ENCODE measurements around the gene PORCN. TPM values are rescaled to one million over a fixed set of nuclear protein-coding genes. Genes with fewer than 3 reads are reported as not detected.
"Not testable (repeated sequence)": the region's sequence is repeated elsewhere in the genome, so short reads cannot be mapped to it uniquely, and the experiment has no call there.

The PORCN gene
- total RNA-seq, 1 experiment from 2014 or later = 11.2 TPM

DNA sequence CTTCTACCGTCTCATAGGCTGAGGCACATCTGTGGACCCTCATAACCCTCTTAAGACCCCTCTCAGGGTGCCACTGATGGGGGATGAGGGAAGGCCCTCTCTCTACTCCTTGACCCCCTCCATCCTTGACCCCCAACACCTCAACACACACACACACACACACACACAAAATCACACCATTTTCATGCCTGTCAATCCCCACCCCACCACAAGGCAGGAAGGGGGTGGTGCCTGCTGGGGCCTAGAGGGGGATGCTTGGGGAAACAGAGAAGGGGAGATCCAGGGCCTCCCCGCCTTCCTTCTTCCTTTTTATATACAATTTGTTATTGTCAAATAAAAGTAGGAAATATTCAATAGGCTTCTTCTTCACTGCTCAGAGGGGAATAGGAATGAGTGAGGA lies 11.7 kb downstream of the PORCN start:
- no peaks in the 10 kb centered on the region for H3K36me3 ChIP-seq
- no peak overlapping the region for H3K4me3 ChIP-seq
- no peaks in the 10 kb centered on the region for H3K27me3 ChIP-seq
- no peak for DNase-seq
- no peaks in the 10 kb centered on the region for H3K9me3 ChIP-seq

DNA sequence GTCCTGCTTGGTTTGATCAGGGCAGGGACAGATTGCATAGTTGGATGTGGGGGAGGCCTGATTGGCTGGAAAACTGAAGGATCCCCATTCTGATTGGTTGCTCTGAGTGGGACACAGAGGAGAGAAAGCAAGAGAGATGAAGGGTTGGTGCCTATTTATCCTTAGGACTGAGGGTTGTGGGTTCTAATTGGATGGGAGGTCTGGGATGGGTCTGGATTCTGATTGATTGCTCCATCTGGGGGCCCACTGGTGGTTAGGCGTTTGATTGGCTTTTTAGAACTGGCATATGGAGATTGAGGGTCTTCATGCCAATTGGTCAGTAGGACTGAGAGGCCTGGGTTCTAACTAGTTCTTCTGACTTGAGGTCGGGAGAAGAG lies 12.2 kb downstream of the PORCN start:
- no peaks in the 10 kb centered on the region for H3K9me3 ChIP-seq
- no peak for DNase-seq
- H3K4me3 ChIP-seq = peak overlapping the region; percentile 60
- H3K27me3 ChIP-seq = no peaks in the 10 kb centered on the region
- no peaks in the 10 kb centered on the region for H3K36me3 ChIP-seq

DNA sequence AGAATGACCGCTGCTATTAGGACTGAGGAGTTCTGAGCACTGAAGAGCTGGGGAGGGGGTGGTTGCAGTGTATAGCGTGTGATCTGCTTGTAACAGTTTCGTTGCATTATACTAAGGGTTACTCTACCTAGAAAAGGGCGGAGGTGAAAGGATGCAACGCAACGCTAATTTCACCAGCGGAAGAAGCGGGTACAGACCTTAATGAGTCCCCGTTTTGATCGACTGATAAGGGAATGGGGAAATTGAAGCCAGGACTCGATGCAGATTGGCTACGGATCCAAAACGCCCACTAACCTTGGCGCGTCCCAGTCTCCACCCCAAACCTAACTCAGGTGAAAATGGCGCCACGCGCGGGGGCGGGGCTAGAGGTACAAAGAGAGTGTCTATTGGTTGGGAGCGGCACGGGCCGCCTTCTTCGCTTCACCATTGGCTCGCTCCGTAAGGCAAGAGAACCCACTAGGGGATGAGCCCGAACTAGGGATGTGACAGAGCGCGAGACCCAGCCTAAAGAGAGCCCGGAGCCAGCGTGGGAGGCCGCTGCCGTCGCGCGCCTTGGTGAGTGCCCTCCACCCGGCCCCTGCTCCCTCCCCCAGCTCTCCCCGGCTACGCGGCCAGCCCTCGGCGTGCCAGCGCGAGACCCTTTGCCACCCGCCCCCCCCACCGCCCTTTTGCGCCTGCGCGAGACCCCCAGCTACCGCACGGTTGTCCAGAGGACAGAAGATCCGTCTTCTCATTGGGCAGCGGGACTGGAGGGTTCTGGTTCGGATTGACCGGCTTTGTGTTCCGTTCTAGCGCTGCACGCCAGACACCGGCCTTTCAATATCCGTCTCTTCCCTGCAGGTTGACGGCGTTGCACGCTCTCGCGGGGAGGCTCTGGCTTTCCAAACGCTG lies 12.8 kb downstream of the PORCN start, which contains the start of gene EBP:
EBP (plus strand) TSS at position 456 of the 891 bp plus-strand sequence. CDS start 1,964 bp downstream, outside the sequence.
- Histone ChIP-seq H3K4me3 (peak within 1 kb of the TSS; percentile 60), H3K36me3 (0 out of 2 replicates have a peak, but pooled peaks cover under 1% of the 10 kb centered on the region), H3K9me3 (no peaks in the 10 kb centered on the region), H3K27me3 (no peaks in the 10 kb centered on the region)
- peak; percentile 87 for DNase-seq

DNA sequence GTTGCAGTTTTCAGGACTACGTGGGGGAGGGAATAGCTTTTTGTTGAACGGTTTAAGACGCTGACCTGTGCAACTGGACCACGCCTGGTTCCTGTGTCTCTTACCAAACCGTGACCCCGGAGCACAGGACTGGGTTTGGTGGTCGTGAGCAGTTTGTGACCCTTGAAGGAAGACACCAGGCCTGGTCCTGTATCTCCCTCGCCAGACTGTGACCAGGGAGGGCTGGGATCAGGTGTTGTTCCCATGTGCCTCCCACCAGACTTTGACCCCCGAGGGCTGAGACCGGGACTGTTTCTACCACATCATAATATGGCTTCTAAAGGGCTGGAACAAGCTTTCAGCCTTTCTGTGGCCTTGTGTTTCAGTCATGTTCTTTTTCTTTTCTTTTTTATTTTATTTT lies 13.5 kb downstream of the PORCN start:
- H3K4me3 ChIP-seq = peak overlapping the region; percentile 60
- H3K9me3 ChIP-seq = no peaks in the 10 kb centered on the region
- H3K36me3 ChIP-seq = 0 out of 2 replicates have a peak, but pooled peaks cover 2% of the 10 kb centered on the region
- DNase-seq = no peak
- no peaks in the 10 kb centered on the region for H3K27me3 ChIP-seq

DNA sequence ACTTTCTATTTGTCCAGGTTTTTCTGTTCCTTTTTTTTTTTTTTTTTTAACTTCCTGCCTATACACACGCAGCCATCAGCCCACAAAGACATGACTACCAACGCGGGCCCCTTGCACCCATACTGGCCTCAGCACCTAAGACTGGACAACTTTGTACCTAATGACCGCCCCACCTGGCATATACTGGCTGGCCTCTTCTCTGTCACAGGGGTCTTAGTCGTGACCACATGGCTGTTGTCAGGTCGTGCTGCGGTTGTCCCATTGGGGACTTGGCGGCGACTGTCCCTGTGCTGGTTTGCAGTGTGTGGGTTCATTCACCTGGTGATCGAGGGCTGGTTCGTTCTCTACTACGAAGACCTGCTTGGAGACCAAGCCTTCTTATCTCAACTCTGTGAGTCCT lies 14.9 kb downstream of the PORCN start:
- no peaks in the 10 kb centered on the region for H3K9me3 ChIP-seq
- no peak for DNase-seq
- H3K27me3 ChIP-seq = no peaks in the 10 kb centered on the region
- 0 out of 2 replicates have a peak, but pooled peaks cover 2% of the 10 kb centered on the region for H3K36me3 ChIP-seq
- H3K4me3 ChIP-seq = no peak overlapping the region

DNA sequence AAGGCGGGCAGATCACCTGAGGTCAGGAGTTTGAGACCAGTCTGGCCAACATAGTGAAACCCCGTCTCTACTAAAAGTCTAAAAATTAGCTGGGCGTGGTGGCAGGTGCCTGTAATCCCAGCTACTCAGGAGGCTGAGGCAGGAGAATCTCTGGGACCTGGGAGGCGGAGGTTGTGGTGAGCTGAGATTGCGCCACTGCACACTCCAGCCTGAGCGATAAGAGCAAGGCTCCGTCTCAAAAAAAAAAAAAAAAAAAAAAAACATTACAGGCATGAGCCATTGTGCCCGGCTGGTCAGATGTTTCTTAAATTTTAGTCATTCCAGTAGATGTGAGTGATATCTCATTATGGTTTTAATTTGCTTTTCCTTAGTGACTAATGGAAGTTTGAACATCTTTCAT lies 17.1 kb downstream of the PORCN start:
- not testable (repeated sequence) for H3K36me3 ChIP-seq, DNase-seq, H3K27me3 ChIP-seq

DNA sequence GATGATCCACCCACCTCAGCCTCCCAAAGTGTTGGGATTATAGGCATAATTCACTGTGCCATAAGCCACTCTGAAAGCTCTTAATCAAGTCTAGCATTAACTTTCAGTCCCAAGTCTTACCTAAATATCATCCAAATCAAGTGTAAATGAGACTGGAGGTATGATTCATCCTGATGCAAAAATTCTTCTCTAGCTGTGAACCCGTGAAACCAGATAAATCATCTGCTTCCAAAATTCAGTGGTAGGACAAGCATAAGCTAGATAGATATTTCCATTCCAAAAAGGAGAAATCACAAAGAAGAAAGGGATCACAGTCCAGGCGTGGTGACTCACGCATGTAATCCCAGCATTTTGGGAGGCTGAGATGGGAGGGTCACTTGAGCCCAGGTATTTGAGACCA lies 21.9 kb downstream of the PORCN start:
- Histone ChIP-seq H3K27me3 (no peaks in the 10 kb centered on the region), H3K4me3 (no peak overlapping the region)
- DNase-seq = no peak

More for the DNA sequence above, 17.1 kb downstream of the PORCN start:
- H3K9me3 ChIP-seq, H3K4me3 ChIP-seq: not testable (repeated sequence)

DNA sequence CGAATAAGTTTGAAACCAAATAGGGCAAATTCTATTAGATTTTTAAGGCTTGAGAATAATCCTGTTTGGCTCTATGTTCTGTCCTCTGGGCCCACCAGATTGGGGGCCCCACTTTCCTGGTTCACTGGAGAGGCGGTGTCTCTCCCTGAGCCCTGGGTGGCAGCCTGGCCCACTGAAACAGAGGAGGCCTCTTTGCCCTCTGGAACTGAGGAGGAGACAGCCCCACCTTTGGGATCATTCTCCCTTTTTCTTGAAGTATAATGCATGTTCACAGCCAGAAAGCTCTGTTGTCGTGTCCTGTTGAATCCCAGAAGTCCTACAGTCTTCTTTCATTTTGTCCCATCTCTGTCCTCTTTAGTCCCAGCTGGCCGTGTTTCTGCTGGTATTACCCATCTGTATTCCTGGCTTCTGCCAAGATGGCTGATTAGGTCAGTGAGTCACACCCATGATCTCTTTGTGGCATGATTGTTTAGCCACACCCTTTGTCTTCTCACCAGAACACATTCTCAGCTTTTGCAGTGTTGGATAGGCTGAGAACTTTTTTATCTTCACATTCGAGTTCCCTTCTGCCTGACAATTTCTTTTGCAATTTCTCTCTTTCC lies 22.7 kb downstream of the PORCN start:
- no peaks in the 10 kb centered on the region for H3K9me3 ChIP-seq
- peak; percentile 71 for DNase-seq
- H3K4me3 ChIP-seq = no peak overlapping the region
- H3K27me3 ChIP-seq = no peaks in the 10 kb centered on the region
- 0 out of 2 replicates have a peak, but pooled peaks cover 2% of the 10 kb centered on the region for H3K36me3 ChIP-seq

More for the DNA sequence above, 21.9 kb downstream of the PORCN start:
- H3K9me3 ChIP-seq = no peaks in the 10 kb centered on the region
- H3K36me3 ChIP-seq = 0 out of 2 replicates have a peak, but pooled peaks cover 2% of the 10 kb centered on the region

DNA sequence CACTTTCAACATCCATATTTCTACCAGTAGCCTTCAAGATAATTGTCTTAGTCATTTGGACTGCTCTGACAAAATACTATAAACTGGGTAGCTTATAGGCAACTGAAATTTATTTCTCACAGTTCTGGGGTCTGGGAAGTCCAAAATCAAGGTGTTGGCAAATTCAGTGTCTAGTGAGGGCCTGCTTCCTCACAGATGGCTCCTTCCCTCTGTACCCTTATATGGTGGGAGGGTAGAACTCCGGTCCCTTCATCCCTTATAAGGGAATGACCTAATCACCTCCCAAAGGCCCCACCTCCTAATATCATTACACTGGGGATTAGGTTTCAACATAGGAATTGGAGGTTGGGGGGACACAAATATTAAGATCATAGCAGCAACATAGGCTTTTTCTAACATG lies 23.4 kb downstream of the PORCN start:
- Histone ChIP-seq H3K4me3 (no peak overlapping the region), H3K36me3 (no peaks in the 10 kb centered on the region), H3K9me3 (no peaks in the 10 kb centered on the region), H3K27me3 (no peaks in the 10 kb centered on the region)
- no peak for DNase-seq

DNA sequence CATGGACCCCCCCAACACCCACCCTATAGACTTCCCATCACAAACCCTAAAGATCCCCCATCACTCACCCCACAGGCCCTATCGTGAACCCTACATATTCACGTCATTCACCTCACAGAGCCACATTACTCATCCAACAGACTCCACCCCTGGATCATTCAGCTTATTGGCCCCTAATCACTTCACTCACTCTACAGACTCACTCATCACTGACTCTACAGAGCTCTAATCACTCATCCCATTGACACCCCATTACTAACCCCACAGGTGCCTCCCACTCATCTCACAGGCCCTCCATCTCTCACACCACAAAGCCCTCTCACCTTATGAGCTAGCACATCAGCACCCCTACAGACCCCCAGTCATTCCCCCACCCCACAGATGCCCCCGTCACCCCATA lies 24.4 kb downstream of the PORCN start:
- H3K27me3 ChIP-seq = no peaks in the 10 kb centered on the region
- H3K4me3 ChIP-seq = no peak overlapping the region
- H3K36me3 ChIP-seq = no peaks in the 10 kb centered on the region
- DNase-seq = no peak
- no peaks in the 10 kb centered on the region for H3K9me3 ChIP-seq

DNA sequence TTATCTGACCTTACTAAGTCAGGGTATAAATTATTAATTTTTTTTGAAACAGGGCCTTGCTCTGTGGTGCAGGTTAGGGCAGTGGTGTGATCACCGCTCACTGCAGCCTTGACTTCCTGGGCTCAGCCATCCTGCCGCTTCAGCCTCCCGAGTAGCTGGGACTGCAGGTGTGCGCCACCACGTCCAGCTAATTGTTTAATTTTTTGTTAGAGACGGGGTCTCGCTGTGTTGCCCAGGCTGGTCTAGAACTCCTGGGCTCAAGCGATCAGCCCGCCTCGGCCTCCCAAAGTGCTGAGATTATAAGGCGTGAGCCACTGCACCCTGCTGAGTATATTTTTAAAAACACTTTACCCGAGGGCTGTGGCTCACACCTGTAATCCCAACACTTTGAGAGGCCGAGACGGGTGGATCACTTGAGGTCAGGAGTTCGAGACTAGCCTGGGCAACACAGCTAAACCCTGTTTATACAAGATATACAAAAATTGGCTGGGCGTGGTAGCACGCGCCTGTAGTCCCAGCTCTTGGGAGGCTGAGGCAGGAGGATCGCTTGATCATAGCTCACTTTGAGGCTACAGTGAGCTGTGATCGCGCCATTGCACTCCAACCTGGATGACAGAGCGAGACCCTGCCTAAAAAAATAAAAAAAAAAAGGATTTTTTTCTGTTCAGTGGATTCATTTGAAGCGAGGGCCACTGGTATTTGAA lies 30.0 kb downstream of the PORCN start:
- Histone ChIP-seq H3K4me3 (peak overlapping the region; percentile 58), H3K9me3 (no peaks in the 10 kb centered on the region), H3K36me3 (peaks cover 4% of the 10 kb centered on the region; the same call in 1 of the 2 replicates), H3K27me3 (no peaks in the 10 kb centered on the region)
- DNase-seq = no peak

DNA sequence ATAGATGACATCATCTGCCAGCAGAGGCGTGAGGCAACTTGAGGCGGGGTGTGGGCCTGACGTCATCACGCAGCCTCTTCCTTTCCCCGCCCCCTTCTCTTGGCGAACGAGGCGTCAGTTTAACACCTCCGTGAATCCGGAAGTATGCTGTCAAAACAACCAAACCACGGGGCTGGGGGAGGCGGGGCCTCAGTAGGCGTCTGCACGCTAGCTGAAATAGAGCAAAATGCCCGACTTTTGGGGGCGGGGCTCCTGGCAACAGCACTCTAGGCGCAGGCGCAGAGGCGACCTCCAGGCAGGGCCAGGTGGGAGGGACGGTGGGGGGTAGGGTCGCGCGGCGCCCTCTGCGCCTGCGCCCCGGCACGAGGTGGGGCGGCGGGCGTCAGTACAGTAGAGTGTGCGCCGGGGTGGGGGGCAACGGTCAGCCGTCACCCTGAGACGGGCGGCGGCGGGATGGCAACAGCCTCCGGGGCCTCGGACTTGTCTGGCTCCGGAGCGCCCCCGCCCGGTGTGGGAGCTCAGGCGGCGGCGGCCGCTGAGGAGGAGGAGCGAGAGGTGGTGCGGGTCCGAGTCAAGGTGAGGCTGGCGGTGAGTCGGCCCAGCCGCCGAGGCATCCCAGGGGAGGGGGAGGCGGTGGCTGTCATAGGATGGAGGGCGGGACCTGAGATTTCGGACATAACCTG lies 30.7 kb downstream of the PORCN start, which contains the start of gene TBC1D25:
TBC1D25 (plus strand) TSS at position 370 of the 683 bp plus-strand sequence; CDS start at position 454, 84 bp downstream.
- H3K4me3 ChIP-seq = peak within 1 kb of the TSS; percentile 58
- no peaks in the 10 kb centered on the region for H3K27me3 ChIP-seq
- H3K36me3 ChIP-seq = peaks cover 4% of the 10 kb centered on the region; the same call in 1 of the 2 replicates
- H3K9me3 ChIP-seq = no peaks in the 10 kb centered on the region
- peak; percentile 92 for DNase-seq

DNA sequence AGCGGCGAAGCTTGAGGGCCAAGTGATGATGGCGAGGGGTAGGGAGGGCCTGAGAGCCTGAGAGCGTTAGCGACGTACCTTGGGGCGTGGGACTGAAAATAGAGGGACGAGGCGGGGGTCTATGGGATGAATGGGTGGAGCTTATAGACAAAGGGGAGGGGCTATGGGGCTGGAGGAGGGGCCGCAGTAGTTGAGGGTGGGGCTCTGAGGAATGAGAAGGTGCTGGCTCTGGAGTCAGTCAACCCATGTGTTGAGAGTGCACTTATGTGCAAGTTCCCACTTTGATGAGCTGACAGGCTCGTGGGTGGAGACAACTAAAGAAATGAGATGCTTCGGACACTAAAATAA lies 31.2 kb downstream of the PORCN start:
- peaks cover 4% of the 10 kb centered on the region; the same call in 1 of the 2 replicates for H3K36me3 ChIP-seq
- H3K27me3 ChIP-seq = no peaks in the 10 kb centered on the region
- H3K4me3 ChIP-seq = peak overlapping the region; percentile 58
- no peaks in the 10 kb centered on the region for H3K9me3 ChIP-seq
- DNase-seq = no peak

DNA sequence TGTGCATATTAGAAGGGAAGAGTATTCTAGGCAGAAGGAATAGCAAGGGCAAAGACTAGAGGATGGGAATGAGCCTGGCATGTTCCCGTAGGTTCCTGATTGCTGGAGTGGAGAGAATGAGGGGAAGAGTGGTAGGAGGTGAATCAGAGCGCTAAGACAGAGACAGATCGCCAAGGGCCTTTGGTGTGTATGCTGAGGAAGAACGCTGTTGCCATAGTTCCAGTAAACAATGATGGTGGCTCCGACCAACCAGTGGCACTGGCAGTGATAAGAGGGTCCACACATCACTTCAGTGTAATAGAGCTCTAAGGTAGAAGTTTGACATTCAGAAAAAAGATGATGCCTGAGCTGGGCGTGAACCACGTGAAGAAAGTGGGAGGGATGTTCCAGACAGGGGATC lies 31.7 kb downstream of the PORCN start:
- DNase-seq = no peak
- Histone ChIP-seq H3K36me3 (peaks cover 4% of the 10 kb centered on the region; the same call in 1 of the 2 replicates), H3K27me3 (no peaks in the 10 kb centered on the region), H3K9me3 (no peaks in the 10 kb centered on the region), H3K4me3 (peak overlapping the region; percentile 58)

DNA sequence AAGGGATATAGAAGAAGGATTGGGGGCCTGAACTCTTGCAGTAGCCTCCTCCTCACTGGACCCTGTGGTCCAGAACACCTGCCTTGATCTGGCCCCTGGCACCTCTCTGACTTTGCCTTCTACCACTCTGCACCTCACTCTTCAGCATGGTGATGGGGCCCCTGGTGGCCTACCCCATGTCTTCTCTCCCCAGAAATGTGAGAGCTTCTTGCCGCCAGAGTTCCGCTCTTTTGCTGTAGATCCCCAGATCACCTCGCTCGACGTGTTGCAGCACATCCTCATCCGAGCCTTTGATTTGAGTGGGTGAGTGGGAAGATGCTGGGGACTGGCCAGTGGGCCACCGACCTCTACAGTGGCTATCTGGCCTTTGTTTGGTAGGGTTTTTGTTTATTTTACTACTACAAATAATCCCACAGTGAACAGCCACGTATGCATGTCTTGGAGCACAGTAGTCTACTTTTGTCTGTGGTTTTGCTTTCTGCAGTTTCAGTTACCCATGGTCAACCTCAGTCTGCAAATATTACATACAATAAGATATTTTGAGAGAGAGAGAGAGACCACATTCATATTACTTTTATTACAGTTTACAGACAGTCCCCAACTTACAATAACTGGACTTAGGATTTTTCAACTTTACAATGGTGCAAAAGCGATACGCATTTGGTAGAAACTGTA lies 32.5 kb downstream of the PORCN start:
- H3K4me3 ChIP-seq = no peak overlapping the region
- H3K36me3 ChIP-seq = peaks cover 4% of the 10 kb centered on the region; the same call in 1 of the 2 replicates
- no peaks in the 10 kb centered on the region for H3K27me3 ChIP-seq
- no peak for DNase-seq
- H3K9me3 ChIP-seq = no peaks in the 10 kb centered on the region

DNA sequence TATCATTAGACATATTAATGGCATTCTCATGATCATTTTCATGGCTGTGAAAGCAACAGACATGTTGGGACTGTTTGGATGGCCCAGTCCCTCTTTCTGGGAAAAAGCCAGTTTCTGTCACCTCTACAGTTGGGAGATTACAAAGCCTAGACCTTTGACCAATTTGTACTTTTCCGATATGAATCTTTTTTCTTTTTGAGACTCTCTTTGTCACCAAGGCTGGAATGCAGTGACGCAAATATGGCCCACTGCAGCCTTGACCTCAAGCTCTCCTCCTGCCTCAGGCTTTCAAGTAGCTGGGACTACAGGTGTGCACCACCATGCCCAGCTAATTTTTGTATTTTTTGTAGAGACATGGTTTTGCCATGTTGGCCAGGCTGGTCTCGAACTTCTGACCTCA lies 40.1 kb downstream of the PORCN start:
- Histone ChIP-seq H3K36me3 (no peaks in the 10 kb centered on the region), H3K4me3 (no peak overlapping the region), H3K27me3 (no peaks in the 10 kb centered on the region), H3K9me3 (no peaks in the 10 kb centered on the region)
- DNase-seq = no peak
